ENCODE results near the gene STK38L. TPM values are rescaled to one million over a fixed set of nuclear protein-coding genes. Genes with fewer than 3 reads are reported as not detected.

Gene STK38L
- 44.0 and 65.2 TPM in 2 replicates for total RNA-seq

GRCh38 chr12:27243804-27244688, at the start of gene STK38L:
Gene STK38L, plus strand, starts transcription at chr12:27244286. Its CDS starts 53,435 bp downstream, at chr12:27297721.

DNA sequence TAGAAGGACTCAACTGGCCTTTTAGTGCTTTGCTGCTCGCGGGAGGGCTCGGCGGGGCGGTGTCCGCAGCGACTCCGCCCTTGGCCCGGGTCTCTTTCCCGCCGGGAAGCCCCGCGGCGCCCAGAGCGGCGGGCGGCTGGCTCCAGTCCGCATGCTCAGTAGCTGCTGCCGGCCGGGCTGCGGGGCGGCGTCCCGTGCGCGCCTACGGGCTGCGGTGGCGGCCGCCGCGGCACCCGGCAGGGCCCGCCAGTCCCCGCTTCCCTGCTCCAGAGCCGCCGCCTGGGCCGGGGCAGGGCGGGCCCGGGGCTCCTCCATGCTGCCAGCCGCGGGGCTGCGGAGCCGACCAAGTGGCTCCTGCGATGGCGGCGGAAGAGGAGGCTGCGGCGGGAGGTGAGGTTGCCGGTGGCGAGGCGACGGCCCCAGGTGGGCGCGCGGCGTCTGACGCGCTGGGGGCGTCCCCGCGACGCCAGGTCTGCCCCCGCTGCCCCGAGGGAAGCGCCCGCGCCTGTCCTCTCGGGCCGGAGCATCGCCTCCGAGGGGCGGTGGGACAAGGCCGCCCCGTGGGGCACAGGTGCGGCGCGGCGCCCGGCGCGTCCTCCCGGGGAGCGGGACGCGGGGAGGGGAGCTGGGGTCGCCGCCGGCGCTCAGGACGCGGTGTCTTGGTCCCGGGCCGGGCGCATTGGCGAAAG, 88.8 kb downstream of the STK38L start, which contains the start of gene BMAL2:
BMAL2 (plus strand) TSS at position 123 of the 689 bp plus-strand sequence; CDS start at position 360, 237 bp downstream.

Other genes starting within 250 kb of the STK38L start
- 65.0 and 80.7 TPM in 2 replicates for gene TM7SF3, start 229.9 kb upstream of the STK38L start, total RNA-seq
- 37.4 and 64.9 TPM in 2 replicates for gene MED21, start 221.7 kb upstream of the STK38L start, total RNA-seq
- gene C12orf71, start 161.7 kb upstream of the STK38L start, total RNA-seq: not detected in 2 replicates
- gene BMAL2, start 88.5 kb downstream of the STK38L start, total RNA-seq: 15.1 and 69.6 TPM in 2 replicates
- 0.22 TPM in 1 of 2 replicates, not detected in the other for gene SMCO2, start 202.4 kb downstream of the STK38L start, total RNA-seq

Measured in placental pericyte (primary cell).